Measurements from ENCODE around the gene RYR3.

- TF ChIP-seq MAFK (conservative IDR thresholded peaks at IDR 0.05 in 1 of 2, IDR thresholded peaks at IDR 0.05 in 1 of 2; ENCODE audit: low read length in 2 of 2) (no peak), TAF1 (CRISPR knock-in tag; IDR thresholded peaks at IDR 0.05) (no peak), TCF7L2 (IDR thresholded peaks at IDR 0.05; ENCODE audit: low read depth, low read length) (no peak), POLR2A (IDR thresholded peaks at IDR 0.05; ENCODE audit: insufficient read depth in 1 of 2, low read depth in 2 of 2, low read length in 2 of 2) (no peak), NFATC3 (CRISPR knock-in tag; IDR thresholded peaks at IDR 0.05) (no peak), EP300 (IDR thresholded peaks at IDR 0.05; ENCODE audit: low read depth in 2 of 2, low read length in 2 of 2) (no peak), EP300 (CRISPR knock-in tag; IDR thresholded peaks at IDR 0.05; ENCODE audit: borderline replicate concordance) (no peak), CEBPB (IDR thresholded peaks at IDR 0.05; ENCODE audit: borderline replicate concordance, low read depth, low read length) (no peak), GABPA (IDR thresholded peaks at IDR 0.05; ENCODE audit: low read depth, low read length) (no peak), GABPA (CRISPR knock-in tag; IDR thresholded peaks at IDR 0.05; ENCODE audit: low read depth) (no peak)
- TF ChIP-seq, protein P1, sequence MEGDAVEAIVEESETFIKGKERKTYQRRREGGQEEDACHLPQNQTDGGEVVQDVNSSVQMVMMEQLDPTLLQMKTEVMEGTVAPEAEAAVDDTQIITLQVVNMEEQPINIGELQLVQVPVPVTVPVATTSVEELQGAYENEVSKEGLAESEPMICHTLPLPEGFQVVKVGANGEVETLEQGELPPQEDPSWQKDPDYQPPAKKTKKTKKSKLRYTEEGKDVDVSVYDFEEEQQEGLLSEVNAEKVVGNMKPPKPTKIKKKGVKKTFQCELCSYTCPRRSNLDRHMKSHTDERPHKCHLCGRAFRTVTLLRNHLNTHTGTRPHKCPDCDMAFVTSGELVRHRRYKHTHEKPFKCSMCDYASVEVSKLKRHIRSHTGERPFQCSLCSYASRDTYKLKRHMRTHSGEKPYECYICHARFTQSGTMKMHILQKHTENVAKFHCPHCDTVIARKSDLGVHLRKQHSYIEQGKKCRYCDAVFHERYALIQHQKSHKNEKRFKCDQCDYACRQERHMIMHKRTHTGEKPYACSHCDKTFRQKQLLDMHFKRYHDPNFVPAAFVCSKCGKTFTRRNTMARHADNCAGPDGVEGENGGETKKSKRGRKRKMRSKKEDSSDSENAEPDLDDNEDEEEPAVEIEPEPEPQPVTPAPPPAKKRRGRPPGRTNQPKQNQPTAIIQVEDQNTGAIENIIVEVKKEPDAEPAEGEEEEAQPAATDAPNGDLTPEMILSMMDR (CRISPR knock-in tag; IDR thresholded peaks at IDR 0.05), result no peak
These were observed 94.3 kb downstream of the RYR3 start for GRCh38 chr15:33405096-33405495.

Data from HepG2 (cell line).